Measurements from ENCODE around the gene GPNMB. TPM values are rescaled to one million over a fixed set of nuclear protein-coding genes. Genes with fewer than 3 reads are reported as not detected.
"Not testable (repeated sequence)": the region's sequence is repeated elsewhere in the genome, so short reads cannot be mapped to it uniquely, and the experiment has no call there.

GPNMB gene
- total RNA-seq, 1 donor from 2014 or later: 3.7 TPM

DNA sequence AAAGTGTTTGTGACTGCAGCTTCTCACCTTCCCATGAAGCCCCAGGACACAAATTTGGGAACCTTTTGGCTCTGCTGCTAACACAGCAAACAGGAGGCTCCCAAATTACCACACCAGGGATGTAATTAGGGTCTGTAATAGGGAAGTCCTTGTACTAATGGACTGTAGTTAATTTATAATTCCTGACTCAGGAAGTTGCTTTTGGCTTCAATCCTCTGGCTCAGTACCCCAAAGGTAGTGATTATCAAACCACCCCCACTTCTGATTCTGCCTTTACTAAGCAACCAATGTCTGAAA, 48.8 kb downstream of the GPNMB start:
- DNase-seq (ENCODE audit: low spot score in 2 of 2): no peak
- FAIRE-seq: no peak

- DNase-seq (ENCODE audit: low spot score in 2 of 2) (no peak), FAIRE-seq (no peak)
Measured at GRCh38 chr7:23298141-23298881, 51.7 kb downstream of the GPNMB start.

GRCh38 chr7:23298885-23299769, 52.6 kb downstream of the GPNMB start, which contains the start of gene MALSU1:
MALSU1 (plus strand) TSS chr7:23299339; CDS start chr7:23299353, 14 bp downstream.
- DNase-seq (ENCODE audit: low spot score in 2 of 2): peak; percentile 91 to 94
- no peak for FAIRE-seq

- DNase-seq (ENCODE audit: low spot score in 2 of 2) (no peak), FAIRE-seq (no peak)
Measured at GRCh38 chr7:23299770-23300300, 53.3 kb downstream of the GPNMB start.

GRCh38 chr7:23306936-23307521, 60.5 kb downstream of the GPNMB start:
- DNase-seq (ENCODE audit: low spot score in 2 of 2) (no peak), FAIRE-seq (no peak)

DNA sequence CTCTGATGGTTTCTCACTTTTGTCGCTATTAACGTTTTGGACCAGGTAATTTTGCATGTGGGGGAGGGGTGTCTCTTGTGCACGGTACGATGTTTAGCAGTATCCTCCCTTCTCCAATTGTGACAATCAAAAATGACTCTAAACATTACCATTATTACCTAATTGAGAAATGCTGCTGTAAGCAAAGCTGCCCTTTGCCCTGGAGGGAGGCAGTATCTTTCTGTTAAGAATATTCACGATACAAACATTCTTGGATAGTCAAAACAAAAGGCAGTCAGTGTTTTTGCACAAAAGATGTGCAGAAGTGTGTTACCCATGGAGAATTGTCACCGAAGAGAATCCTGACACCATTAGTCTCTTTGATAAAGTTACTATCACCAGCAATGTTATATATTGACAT, 62.2 kb downstream of the GPNMB start:
- no peak for DNase-seq (ENCODE audit: low spot score in 2 of 2)
- FAIRE-seq: no peak

DNA sequence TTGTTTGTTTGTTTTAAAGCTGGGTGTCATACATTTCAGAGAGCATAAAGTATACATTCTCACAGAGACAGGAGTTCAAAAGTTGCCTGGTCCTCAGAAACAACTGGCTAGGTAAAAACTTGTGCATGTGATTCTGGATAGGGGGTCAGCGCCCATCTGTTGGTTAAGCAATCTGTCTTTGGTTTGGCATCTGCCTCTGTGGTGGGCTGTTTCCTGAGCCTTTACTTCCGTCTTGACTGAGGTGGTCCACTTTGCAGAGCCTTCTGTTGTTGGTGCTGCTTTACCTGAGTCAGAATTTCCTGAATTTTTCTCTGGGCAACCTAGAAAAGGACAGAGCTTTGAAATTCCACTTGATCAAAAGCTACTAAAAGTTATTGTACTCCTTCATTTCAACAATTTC, 65.6 kb downstream of the GPNMB start:
- DNase-seq (ENCODE audit: low spot score in 2 of 2); FAIRE-seq: not testable (repeated sequence)

DNA sequence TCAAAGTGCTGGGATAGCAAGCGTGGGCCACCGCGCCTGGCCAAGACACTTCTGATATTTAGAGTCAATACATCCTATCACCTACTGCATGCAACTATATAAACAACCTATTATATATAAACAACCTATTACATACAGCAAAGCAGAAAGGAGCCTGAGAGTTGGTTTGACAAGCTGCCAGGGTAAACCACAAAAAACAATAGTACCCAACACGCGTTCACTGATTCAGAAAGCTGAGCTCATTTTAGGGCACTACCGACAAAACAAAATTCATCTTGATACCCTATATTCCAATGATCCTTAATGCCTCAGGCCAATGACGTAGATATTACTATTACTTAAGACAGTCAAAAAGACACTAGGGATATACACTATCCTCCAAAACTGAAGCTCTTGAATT, 68.8 kb downstream of the GPNMB start:
- no peak for DNase-seq (ENCODE audit: low spot score in 2 of 2)
- no peak for FAIRE-seq

Other genes with a start within 250 kb of the GPNMB start
- 86.4 TPM for gene HYCC1, start 232.6 kb upstream of the GPNMB start, total RNA-seq
- gene KLHL7, start 141.0 kb upstream of the GPNMB start, total RNA-seq: 110 TPM
- 60.7 TPM for gene NUP42, start 64.7 kb upstream of the GPNMB start, total RNA-seq
- 37.9 TPM for gene MALSU1, start 52.6 kb downstream of the GPNMB start, total RNA-seq
- gene IGF2BP3, start 223.7 kb downstream of the GPNMB start, total RNA-seq: 81.5 TPM

Data from frontal cortex (tissue), 4 donors.